ENCODE data around the gene TMEM115. TPM values are rescaled to one million over a fixed set of nuclear protein-coding genes. Genes with fewer than 3 reads are reported as not detected.

The TMEM115 gene
- total RNA-seq, 1 donor from 2014 or later: 77.0 TPM

- no peak for DNase-seq (ENCODE audit: extremely low read depth, low read depth, low spot score)
These were observed 5.0 kb downstream of the TMEM115 start for GRCh38 chr3:50354186-50354764.

DNA sequence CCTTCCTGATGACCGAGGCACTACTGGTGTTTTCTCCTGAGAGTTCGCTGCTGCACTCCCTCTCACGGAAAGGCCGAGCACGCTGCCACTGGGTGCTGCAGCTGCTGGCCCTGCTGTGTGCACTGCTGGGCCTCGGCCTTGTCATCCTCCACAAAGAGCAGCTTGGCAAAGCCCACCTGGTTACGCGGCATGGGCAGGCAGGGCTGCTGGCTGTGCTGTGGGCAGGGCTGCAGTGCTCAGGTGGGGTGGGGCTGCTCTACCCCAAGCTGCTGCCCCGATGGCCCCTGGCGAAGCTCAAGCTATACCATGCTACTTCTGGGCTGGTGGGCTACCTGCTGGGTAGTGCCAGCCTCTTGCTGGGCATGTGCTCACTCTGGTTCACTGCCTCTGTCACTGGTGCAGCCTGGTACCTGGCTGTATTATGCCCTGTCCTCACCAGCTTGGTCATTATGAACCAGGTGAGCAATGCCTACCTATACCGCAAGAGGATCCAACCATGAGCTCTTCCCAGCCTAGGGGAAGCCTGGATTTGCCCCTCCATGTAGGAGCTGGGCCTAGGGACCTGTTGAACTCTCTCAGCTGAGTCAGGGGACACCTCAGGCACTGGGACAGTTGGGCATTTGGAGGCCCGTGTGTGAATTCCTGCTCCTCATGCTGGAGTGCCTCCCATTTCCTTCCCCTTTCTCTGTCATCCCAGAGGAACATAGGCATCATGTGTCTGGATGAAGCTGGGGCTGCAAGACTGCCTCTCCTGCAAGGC, 5.9 kb downstream of the TMEM115 start:
- no peak for DNase-seq (ENCODE audit: extremely low read depth, low read depth, low spot score)

GRCh38 chr3:50352781-50353180, 6.5 kb downstream of the TMEM115 start:
- DNase-seq (ENCODE audit: extremely low read depth, low read depth, low spot score): no peak

DNA sequence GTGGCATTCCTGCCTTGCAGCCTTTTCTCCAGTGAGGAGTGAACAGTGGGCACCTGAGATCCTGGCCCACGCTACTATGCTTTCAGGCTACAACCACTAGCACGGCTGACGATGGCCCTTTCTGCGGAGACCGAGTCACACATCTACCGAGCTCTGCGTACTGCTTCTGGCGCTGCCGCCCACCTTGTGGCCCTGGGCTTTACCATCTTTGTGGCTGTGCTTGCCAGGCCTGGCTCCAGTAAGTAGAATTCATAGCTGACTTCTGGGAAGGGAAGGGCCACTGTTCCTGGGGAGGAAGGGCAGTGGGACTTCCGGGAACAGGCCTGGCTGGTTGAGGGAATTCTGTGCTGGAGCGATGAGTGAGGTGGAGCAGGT, 8.0 kb downstream of the TMEM115 start:
- DNase-seq (ENCODE audit: extremely low read depth, low read depth, low spot score): no peak

- no peak for DNase-seq (ENCODE audit: extremely low read depth, low read depth, low spot score)
These were observed 8.6 kb downstream of the TMEM115 start, which contains the start of the genes CYB561D2 and NPRL2 for GRCh38 chr3:50350527-50351322. Gene CYB561D2 (plus strand): TSS chr3:50350862. CDS start chr3:50351434, 572 bp downstream. Gene NPRL2 (minus strand): TSS chr3:50350775. CDS start chr3:50350652, 123 bp downstream.

- DNase-seq (ENCODE audit: extremely low read depth, low read depth, low spot score): no peak
These were observed 9.2 kb downstream of the TMEM115 start for GRCh38 chr3:50350213-50350526.

DNA sequence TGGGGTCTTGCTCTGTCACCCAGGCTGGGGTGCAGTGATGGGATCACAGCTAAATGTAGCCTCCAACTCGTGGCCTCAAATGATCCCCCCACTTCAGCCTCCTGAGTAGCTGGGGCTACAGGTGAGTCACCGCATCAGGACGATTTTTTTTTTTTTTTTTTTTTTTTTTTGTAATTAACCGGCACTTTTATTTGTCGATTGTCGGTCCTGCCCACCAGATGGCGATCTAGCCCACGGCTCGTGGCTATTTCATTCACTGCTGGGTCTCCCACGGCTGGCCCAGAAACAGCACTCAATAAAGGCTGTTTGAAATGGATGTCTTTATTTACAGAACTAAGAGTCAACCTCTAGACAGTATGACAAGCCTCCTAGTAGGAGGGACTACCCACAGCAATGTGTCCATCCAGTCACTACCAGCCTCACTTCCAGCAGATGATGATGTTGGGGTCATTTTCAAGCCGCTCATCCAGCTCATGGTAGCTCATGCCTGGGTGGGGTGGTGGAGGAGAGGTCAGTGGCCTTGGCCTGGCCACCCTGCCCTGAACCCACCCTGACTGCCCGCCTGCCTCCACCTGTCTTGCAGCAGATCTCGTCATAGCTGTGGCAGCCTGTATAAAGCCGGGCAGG, 12.0 kb downstream of the TMEM115 start:
- DNase-seq (ENCODE audit: extremely low read depth, low read depth, low spot score): no peak

DNA sequence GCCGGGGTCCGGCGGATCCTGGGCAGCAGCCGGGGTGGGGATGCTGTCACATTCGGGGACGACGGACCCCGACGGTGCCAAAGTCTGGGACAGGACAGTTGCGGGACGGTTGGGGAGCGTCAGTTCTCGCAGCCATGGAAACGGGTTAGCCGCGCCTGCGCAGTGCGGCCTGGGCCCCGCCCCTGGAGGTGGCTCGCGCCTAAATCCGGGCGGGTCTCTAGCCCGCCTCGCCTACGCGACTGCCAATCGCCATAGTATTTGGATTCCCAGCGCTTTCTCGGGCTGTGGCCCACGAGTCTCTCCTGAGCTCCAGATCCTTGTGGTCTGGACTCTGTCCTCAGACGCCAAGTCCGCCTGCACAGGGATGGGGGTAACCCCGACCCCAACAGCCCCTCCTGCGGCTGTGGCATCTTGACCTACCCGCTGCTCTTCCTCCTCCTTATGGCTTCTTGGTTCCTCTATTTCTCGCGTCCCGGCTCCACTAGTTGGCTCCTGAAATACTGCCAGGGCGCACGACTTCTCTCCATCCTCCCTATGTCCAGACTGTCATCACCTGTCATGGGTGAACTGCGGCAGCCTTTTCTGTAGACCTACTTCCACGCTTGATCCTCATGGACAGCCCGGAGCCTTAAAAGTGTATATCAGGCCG, 13.6 kb downstream of the TMEM115 start, which contains the start of gene ZMYND10:
TSS of gene ZMYND10 (minus strand) at position 147 of the 649 bp plus-strand sequence. CDS start 153 bp downstream, outside the sequence.
- no peak for DNase-seq (ENCODE audit: extremely low read depth, low read depth, low spot score)

- DNase-seq (ENCODE audit: extremely low read depth, low read depth, low spot score): no peak
These were observed 14.3 kb downstream of the TMEM115 start for GRCh38 chr3:50345008-50345407.

DNA sequence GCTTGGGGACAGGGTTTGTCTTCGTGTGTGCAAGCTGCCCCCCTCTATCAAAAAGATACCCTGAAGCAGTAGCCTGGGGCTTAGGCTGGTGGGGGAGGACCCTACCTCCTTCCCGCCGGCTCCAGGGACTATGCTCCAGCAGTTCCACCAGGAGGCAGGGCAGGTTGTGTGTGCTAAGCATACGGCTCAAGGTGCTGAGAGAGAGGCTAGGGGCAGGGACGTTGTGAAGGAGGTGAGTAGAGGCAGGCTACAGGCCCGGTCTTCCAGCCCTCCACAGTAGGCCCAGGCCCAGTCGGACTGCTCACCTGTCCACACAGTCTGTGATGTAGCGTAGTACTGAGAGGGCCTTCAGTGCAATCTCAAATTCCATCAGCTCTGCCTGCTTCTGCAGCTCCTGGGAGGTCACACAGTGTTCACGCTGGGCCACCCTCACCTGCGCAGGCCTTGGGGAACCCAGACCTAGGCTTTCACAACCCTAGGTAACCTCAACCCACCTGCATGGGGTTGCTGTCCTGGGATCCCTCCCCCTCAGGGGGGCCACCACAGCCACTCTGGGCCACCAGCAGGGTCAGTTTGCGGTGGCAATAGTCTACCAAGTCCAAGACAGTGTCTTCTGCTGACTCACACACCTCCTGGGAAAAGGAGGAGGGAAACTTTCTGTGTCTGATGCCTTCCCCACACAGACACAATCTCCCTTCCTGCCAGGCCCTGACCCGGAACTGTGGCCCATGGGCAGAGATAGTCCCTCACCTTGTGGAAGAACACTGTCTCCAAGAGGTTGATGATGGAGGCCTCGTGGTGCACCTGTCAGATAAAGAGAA, 16.3 kb downstream of the TMEM115 start:
- no peak for DNase-seq (ENCODE audit: extremely low read depth, low read depth, low spot score)

- no peak for DNase-seq (ENCODE audit: extremely low read depth, low read depth, low spot score)
These were observed 17.2 kb downstream of the TMEM115 start for GRCh38 chr3:50341996-50342650.

DNA sequence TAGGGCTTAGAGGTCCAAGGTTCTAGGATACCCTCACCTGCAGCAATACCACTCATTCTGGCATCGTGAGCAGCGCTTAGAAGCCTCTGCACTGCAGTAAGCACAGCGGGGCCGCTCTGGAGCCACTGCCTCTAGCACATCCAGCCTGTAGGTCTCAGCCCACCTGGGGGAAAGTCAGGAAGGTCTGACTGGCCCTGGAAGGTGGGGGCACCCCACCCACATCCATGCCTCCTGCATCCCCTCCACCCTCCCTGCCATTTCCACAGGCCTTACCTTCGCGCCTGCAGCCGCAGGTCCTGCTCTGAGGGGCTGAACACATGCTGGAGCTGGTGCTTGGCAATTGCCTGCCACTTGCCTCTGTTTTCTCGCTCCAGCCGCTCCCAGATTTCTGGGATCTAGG, 17.8 kb downstream of the TMEM115 start:
- no peak for DNase-seq (ENCODE audit: extremely low read depth, low read depth, low spot score)

DNA sequence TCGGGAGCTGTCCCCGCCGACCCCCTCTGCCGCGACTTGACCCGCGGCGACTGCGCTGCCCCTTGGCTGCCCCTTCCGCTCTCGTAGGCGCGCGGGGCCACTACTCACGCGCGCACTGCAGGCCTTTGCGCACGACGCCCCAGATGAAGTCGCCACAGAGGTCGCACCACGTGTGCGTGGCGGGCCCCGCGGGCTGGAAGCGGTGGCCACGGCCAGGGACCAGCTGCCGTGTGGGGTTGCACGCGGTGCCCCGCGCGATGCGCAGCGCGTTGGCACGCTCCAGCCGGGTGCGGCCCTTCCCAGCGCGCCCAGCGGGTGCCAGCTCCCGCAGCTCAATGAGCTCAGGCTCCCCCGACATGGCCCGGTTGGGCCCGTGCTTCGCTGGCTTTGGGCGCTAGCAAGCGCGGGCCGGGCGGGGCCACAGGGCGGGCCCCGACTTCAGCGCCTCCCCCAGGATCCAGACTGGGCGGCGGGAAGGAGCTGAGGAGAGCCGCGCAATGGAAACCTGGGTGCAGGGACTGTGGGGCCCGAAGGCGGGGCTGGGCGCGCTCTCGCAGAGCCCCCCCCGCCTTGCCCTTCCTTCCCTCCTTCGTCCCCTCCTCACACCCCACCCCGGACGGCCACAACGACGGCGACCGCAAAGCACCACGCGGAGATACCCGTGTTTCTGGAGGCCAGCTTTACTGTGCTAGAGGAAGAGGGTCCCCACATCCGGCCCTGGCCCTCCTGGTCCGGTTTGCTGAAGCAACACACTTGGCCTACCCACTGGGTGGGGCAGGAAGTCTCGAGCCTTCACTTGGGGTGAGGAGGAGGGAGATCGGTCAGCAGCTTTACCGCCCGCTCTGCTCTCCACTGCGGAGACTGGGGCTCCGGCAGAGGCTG, 18.6 kb downstream of the TMEM115 start, which contains the start of gene RASSF1:
TSS of gene RASSF1 (minus strand) at position 389 of the 882 bp plus-strand sequence. CDS start at position 358, 31 bp downstream.
- DNase-seq (ENCODE audit: extremely low read depth, low read depth, low spot score): no peak

DNA sequence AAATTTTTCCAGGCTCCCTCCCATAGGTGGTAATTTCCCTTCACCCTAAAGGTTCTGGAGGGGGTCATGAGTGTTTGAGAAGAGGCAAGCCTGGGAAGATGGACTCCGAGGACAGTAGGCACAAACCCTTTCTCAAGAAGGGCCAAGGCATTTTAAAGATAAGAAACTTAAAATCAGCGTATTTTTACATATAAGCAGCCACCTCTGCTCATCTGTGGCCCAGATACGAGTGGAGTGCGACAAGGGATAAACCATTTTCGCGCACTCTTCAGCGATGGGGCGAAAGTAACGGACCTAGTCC, 19.2 kb downstream of the TMEM115 start:
- no peak for DNase-seq (ENCODE audit: extremely low read depth, low read depth, low spot score)

DNA sequence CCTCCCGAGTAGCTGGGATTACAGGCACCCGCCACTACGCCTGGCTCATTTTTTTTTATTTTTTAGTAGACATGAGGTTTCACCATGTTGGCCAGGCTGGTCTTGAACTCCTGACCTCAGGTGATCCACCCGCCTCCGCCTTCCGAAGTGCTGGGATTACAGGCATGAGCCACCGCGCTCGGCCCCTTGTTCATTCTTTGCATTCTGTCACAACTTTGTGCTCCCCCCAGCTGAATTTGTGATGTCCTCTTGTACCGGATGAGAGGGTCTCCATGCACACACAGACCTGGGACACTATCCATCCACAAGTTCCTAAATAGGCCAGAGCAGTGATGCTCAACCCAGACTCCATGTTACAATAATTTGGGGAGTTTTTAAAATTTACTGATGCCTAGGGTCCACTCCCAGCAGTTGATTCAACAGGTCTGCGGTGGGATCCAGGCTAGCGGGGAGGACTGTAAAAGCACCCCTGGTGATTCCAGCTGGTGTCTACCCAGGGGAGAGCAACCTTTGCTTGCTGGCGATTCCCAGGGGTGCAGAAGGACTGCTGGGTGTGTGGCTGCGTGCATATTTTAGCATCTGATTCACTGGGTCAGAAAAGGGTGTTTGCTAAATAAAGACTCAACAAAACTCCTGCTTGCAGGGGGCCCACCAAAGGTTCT, 19.7 kb downstream of the TMEM115 start:
- DNase-seq (ENCODE audit: extremely low read depth, low read depth, low spot score): no peak

- DNase-seq (ENCODE audit: extremely low read depth, low read depth, low spot score): no peak
These were observed 20.4 kb downstream of the TMEM115 start for GRCh38 chr3:50338965-50339364.

DNA sequence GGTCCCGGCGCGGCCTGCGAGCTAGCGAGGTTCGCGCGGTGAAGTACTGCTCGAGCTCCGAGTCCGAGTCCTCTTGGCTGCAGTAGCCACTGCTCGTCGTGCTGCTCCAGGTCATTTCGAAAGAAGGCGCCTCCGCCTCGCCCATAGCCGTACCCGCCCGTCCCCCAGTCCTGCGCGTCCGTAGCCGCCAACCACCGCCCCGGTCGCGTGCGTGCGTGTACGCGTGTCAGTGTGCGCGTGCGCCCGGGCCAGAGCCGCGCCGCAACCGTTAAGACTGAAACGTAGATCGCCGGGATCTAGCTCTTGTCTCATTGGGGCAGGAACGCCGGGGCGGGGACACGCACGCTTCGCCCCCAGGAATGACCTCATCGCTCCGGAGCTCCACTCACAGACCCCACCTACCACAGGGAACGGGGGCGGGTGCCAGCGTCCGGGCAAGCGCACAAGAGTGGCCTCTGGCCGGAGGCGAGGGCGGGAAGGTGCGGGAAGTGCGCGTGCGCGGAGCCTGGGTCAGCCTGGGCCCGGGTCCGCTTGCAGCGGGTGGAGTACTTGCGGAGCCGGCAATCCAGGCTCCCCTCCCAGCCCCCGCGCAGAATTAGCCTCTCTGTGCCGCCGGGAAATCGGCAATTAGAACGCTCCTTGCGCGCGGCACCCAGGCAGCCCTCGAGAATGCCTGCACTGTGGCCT, 22.0 kb downstream of the TMEM115 start:
- DNase-seq (ENCODE audit: extremely low read depth, low read depth, low spot score): no peak

Data from glomerular endothelial cell (primary cell).